Liver (tissue), 9 donors: Measurements from ENCODE around the gene THOC5. TPM values are rescaled to one million over a fixed set of nuclear protein-coding genes. Genes with fewer than 3 reads are reported as not detected.
"Not testable (repeated sequence)": the region's sequence is repeated elsewhere in the genome, so short reads cannot be mapped to it uniquely, and the experiment has no call there.

Source experiments
- DNase-seq: peaks from one replicate; pipeline ENCODE4 v3.0.0-alpha.2; 2017; ENCODE audit warnings: low spot score
- H3K27ac ChIP-seq, 2 donors: one replicate each; pipeline ENCODE4 v1.7.0; 2013; ENCODE audit warnings: inconsistent platforms in 2 of 2, low read length in 2 of 2, control low read depth in 1 of 2, low read depth in 1 of 2, mild to moderate bottlenecking in 1 of 2
- H3K27me3 ChIP-seq, 4 donors: one replicate each; pipeline versions ENCODE4 v1.6.1 to v1.7.0; 2013; ENCODE audit warnings: low read length in 3 of 4, inconsistent platforms in 1 of 4, mild to moderate bottlenecking in 1 of 4, moderate library complexity in 1 of 4; ENCODE audit not compliant: control insufficient read depth in 4 of 4, insufficient read depth in 4 of 4
- H3K36me3 ChIP-seq, 4 donors: one replicate each; pipeline versions ENCODE4 v1.6.1 to v1.7.0; 2013; ENCODE audit warnings: low read length in 3 of 4, mild to moderate bottlenecking in 3 of 4, low read depth in 1 of 4, moderate library complexity in 1 of 4; ENCODE audit not compliant: control insufficient read depth in 4 of 4, insufficient read depth in 3 of 4
- H3K4me1 ChIP-seq, 4 donors: one replicate each; pipeline versions ENCODE4 v1.6.1 to v1.7.0; 2013; ENCODE audit warnings: low read length in 3 of 4, mild to moderate bottlenecking in 3 of 4, moderate library complexity in 1 of 4; ENCODE audit not compliant: control insufficient read depth in 4 of 4, insufficient read depth in 4 of 4
- H3K4me3 ChIP-seq, 3 donors: one replicate each; pipeline versions ENCODE4 v1.6.1 to v1.7.0; 2013; ENCODE audit warnings: low read length in 3 of 3, control low read depth in 1 of 3, low read depth in 1 of 3, mild to moderate bottlenecking in 1 of 3
- H3K9ac ChIP-seq, 2 donors: one replicate each; pipeline ENCODE4 v1.7.0; 2013; ENCODE audit warnings: low read length in 2 of 2, mild to moderate bottlenecking in 2 of 2, moderate library complexity in 2 of 2, control low read depth in 1 of 2, low read depth in 1 of 2
- H3K9me3 ChIP-seq, 4 donors: one replicate each; pipeline versions ENCODE4 v1.6.1 to v1.7.0; 2013; ENCODE audit warnings: low read length in 3 of 4; ENCODE audit not compliant: control insufficient read depth in 4 of 4
- CTCF ChIP-seq: fragments of 150-350 bp; IDR thresholded peaks from 2 replicates; pipeline ENCODE4 v1.5.1; 2017; ENCODE audit warnings: improper control_type of control experiment, low read depth, low read length; ENCODE audit not compliant: missing input control
- EGR1 ChIP-seq, 2 donors: IDR thresholded peaks; 2 replicates each; pipeline ENCODE4 v1.6.1; 2016 to 2018; ENCODE audit warnings: antibody characterized with exemption in 2 of 2, low read depth in 2 of 2
- FOXA2 ChIP-seq: IDR thresholded peaks from 2 replicates; pipeline ENCODE4 v1.6.1; 2016; ENCODE audit warnings: antibody characterized with exemption
- GABPA ChIP-seq, 2 donors: IDR thresholded peaks in 1 of 2; conservative IDR thresholded peaks in 1 of 2; 2 replicates each; pipeline ENCODE4 v1.6.1; 2016; ENCODE audit warnings: antibody characterized with exemption in 2 of 2, mild to moderate bottlenecking in 1 of 2, moderate library complexity in 1 of 2
- HNF4A ChIP-seq, 2 donors: conservative IDR thresholded peaks; 2 replicates each; pipeline ENCODE4 v1.6.1; 2016; ENCODE audit warnings: antibody characterized with exemption in 2 of 2, mild to moderate bottlenecking in 2 of 2
- HNF4G ChIP-seq: IDR thresholded peaks from 2 replicates; pipeline ENCODE4 v1.6.1; 2016; ENCODE audit warnings: antibody characterized with exemption
- JUND ChIP-seq, 2 donors: IDR thresholded peaks; 2 replicates each; pipeline ENCODE4 v1.6.1; 2016; ENCODE audit warnings: antibody characterized with exemption in 2 of 2
- MAX ChIP-seq: IDR thresholded peaks from 2 replicates; pipeline ENCODE4 v1.6.1; 2016; ENCODE audit warnings: antibody characterized with exemption
- NR2F2 ChIP-seq: IDR thresholded peaks from 2 replicates; pipeline ENCODE4 v1.6.1; 2016; ENCODE audit warnings: antibody characterized with exemption
- RAD21 ChIP-seq, 2 donors: IDR thresholded peaks; 2 replicates each; pipeline ENCODE4 v1.6.1; 2016; ENCODE audit warnings: antibody characterized with exemption in 2 of 2, mild to moderate bottlenecking in 2 of 2
- REST ChIP-seq: IDR thresholded peaks from 2 replicates; pipeline ENCODE4 v1.6.1; 2016; ENCODE audit warnings: antibody characterized with exemption, mild to moderate bottlenecking
- YY1 ChIP-seq: IDR thresholded peaks from 2 replicates; pipeline ENCODE4 v1.6.1; 2016; ENCODE audit warnings: antibody characterized with exemption, mild to moderate bottlenecking
- WGBS: extraction: QIAGEN DNeasy Blood & Tissue Kit; methylation state at CpG from one replicate; pipeline ENCODE4 v1.1.7; 2013; 5-methylcytosine and 5-hydroxymethylcytosine counted together
- polyA plus RNA-seq, 2 donors: library from polyadenylated mRNA; stranded (reverse) in 1 of 2; unstranded in 1 of 2; fragments of 200-250 nt in 1 of 2; fragments of >200 nt in 1 of 2; fragmentation: Nextera tagmentation in 1 of 2; extraction: Ambion mirVana in 1 of 2; gene quantifications; one replicate each; pipeline versions ENCODE4 v1.2.1 to v1.2.3, GENCODE V29; 2013 to 2015
- total RNA-seq, 2 donors: library from RNA; depleted of rRNA; stranded (reverse); fragments of >200 nt; gene quantifications; one replicate each; pipeline ENCODE4 v1.2.3, GENCODE V29; 2014
- TF ChIP-seq, protein P1 (sequence below): IDR thresholded peaks from 2 replicates; pipeline ENCODE4 v1.6.1; 2016; ENCODE audit warnings: antibody characterized with exemption
- TF ChIP-seq, protein P2 (sequence below): IDR thresholded peaks from 2 replicates; pipeline ENCODE4 v1.6.1; 2016; ENCODE audit warnings: antibody characterized with exemption
- donor health status: healthy.
- donor health status: healthy.
- donor health status: healthy.
- donor health status: healthy.
- donor health status: healthy.

THOC5 gene
- total and polyA plus RNA-seq, 4 donors, result 7.4 to 25.1 (median 14.5) TPM

DNA sequence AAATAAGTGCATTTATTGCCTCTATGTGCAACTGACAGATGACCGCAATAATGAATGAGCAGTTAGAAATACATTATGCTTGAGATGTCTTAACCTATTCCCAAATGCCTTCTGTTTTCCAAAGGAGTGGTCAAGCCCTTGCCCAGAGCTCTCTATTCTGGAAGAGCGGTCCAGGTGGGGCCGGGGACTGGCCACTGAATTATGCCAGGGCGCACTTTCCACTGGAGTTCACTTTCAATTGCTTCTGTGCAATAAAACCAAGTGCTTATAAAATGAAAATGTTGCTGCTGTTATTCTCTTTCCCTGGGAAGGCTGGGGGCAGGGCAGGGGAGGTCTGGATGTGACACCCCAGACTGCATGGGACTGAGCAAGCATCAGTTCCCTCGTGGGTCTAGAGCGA lies 62.5 kb downstream of the THOC5 start:
- no peak for DNase-seq
- H3K9ac ChIP-seq, result no peak overlapping the region
- peaks cover 0 to 2% (median 0%) of the 10 kb centered on the region in 4 donors for H3K9me3 ChIP-seq
- no peaks in the 10 kb centered on the region for H3K27me3 ChIP-seq
- no peaks in the 10 kb centered on the region for H3K36me3 ChIP-seq
- WGBS, result 86% methylated on average over 6 of the region's 6 CpGs
- no peak overlapping the region for H3K27ac ChIP-seq
- no peak overlapping the region for H3K4me3 ChIP-seq
- no peaks in the 10 kb centered on the region for H3K4me1 ChIP-seq
- no peak for TF ChIP-seq HNF4G
- TF ChIP-seq YY1, result no peak
- TF ChIP-seq JUND (IDR thresholded peaks at IDR 0.05), result no peak
- TF ChIP-seq CTCF, result no peak
- TF ChIP-seq, protein P1, sequence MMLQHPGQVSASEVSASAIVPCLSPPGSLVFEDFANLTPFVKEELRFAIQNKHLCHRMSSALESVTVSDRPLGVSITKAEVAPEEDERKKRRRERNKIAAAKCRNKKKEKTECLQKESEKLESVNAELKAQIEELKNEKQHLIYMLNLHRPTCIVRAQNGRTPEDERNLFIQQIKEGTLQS, result no peak
- no peak for TF ChIP-seq MAX
- no peak for TF ChIP-seq FOXA2
- TF ChIP-seq REST, result no peak

DNA sequence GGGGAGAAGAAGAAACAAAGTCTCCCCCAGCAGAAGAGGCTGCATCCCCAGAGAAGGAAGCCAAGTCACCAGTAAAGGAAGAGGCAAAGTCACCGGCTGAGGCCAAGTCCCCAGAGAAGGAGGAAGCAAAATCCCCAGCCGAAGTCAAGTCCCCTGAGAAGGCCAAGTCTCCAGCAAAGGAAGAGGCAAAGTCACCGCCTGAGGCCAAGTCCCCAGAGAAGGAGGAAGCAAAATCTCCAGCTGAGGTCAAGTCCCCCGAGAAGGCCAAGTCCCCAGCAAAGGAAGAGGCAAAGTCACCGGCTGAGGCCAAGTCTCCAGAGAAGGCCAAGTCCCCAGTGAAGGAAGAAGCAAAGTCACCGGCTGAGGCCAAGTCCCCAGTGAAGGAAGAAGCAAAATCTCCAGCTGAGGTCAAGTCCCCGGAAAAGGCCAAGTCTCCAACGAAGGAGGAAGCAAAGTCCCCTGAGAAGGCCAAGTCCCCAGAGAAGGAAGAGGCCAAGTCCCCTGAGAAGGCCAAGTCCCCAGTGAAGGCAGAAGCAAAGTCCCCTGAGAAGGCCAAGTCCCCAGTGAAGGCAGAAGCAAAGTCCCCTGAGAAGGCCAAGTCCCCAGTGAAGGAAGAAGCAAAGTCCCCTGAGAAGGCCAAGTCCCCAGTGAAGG lies 64.3 kb downstream of the THOC5 start:
- not testable (repeated sequence) for H3K4me1 ChIP-seq, DNase-seq
- WGBS, result 84% methylated on average over 8 of the region's 8 CpGs

DNA sequence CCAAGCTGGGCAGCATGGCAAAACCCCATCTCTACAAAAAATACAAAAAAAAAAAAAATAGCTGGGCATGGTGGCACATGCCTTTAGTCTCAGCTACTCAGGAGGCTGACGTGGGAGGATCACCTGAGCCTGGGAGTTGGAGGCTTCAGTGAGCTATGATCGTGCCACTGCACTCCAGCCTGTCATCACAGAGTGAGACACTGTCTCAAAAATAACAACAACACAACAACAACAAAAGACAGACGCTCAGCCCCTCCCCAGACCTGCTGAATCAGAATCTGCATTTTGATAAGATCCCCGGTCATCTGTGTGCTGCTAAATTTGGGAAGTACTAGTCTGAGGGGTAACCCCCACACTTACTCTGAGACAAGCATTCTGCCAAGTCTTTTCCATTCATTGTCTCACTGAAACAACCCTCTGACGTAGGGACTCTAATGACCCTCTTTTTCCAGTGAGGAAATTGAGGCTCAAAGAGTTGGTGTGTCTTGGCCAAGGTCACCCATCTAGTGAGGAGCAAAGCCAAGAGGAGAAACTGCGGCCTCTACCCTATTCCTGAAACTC lies 66.1 kb downstream of the THOC5 start:
- Histone ChIP-seq H3K9ac (no peak overlapping the region), H3K27ac (no peak overlapping the region), H3K36me3 (no peaks in the 10 kb centered on the region), H3K4me1 (no peaks in the 10 kb centered on the region), H3K9me3 (no peaks in the 10 kb centered on the region), H3K27me3 (no peaks in the 10 kb centered on the region), H3K4me3 (no peak overlapping the region)
- no peak for DNase-seq
- 86% methylated on average over 6 of the region's 6 CpGs for WGBS
- TF ChIP-seq HNF4G (no peak), EGR1 (IDR thresholded peaks at IDR 0.05; ENCODE audit: low read depth in 2 of 2) (no peak), RAD21 (IDR thresholded peaks at IDR 0.05) (no peak), GABPA (IDR thresholded peaks at IDR 0.05 in 1 of 2, conservative IDR thresholded peaks at IDR 0.05 in 1 of 2) (no peak), MAX (no peak), NR2F2 (no peak), CTCF (no peak), HNF4A (conservative IDR thresholded peaks at IDR 0.05) (no peak)
- TF ChIP-seq, protein P1, result no peak
- TF ChIP-seq, protein P2, sequence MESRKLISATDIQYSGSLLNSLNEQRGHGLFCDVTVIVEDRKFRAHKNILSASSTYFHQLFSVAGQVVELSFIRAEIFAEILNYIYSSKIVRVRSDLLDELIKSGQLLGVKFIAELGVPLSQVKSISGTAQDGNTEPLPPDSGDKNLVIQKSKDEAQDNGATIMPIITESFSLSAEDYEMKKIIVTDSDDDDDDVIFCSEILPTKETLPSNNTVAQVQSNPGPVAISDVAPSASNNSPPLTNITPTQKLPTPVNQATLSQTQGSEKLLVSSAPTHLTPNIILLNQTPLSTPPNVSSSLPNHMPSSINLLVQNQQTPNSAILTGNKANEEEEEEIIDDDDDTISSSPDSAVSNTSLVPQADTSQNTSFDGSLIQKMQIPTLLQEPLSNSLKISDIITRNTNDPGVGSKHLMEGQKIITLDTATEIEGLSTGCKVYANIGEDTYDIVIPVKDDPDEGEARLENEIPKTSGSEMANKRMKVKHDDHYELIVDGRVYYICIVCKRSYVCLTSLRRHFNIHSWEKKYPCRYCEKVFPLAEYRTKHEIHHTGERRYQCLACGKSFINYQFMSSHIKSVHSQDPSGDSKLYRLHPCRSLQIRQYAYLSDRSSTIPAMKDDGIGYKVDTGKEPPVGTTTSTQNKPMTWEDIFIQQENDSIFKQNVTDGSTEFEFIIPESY, result no peak

More for the DNA sequence above, 64.3 kb downstream of the THOC5 start:
- H3K9ac ChIP-seq, H3K4me3 ChIP-seq, H3K27ac ChIP-seq, H3K36me3 ChIP-seq, H3K27me3 ChIP-seq, H3K9me3 ChIP-seq: not testable (repeated sequence)
